Measurements from ENCODE around the gene UNC13A. TPM values are rescaled to one million over a fixed set of nuclear protein-coding genes. Genes with fewer than 3 reads are reported as not detected.
A peak's percentile ranks its signal among the peaks of the same experiment; 100 is the strongest.

UNC13A gene
- total and polyA plus RNA-seq, 2 donors (not counting 3 experiments of a cell fraction or from before 2014, with no cell fraction given), result 0.04 to 0.09 TPM

DNA sequence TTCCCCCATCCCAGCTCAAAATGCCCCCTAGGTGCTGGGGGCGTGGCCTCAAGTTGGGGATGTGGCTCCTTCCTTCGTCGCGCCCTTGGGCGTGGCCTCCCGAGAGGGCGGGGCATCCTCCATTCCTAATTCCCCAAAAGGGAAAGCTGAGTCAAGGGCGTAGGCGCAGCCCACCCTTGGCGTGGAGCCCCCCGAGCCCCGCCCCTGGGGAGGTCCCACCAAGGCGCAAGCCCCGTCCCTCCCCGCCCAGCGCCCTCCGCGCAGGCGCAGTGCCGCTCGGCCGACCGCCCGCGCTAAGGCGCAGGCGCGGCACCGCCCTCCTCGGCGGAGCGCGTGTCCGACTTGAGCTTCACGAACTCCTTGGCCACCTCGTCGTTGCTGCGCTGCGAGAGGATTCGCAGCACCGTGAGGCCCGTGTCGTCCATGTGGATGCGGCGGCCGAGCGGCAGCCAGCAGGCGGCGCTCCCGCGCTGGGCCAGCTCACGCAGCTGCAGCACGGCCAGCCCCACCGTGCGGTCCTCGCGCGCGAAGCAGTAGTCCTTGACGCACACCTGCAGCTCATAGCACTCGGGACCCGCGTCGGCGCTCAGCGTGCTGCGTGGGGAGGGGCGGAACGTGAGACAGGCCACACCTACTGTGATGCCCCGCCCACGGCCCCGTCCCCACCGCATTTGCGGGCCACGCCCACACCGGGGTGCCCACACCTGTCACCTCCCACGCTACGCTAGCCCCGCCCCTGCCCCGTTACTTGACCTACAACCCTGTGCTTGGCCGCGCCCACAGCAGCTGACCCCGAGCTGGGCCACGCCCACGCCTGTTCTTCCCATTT, 82.2 kb downstream of the UNC13A start:
- CTCF ChIA-PET, result interaction anchor here (0.7 to 1.6 kb wide), 11 partner anchors 11 to 554 kb away, joined by 3 to 16 read pairs (median 4); no protein-coding TSS in a partner anchor
- intact Hi-C loops (cut with micrococcal nuclease), result loop anchor here (2.0 kb wide), 1 partner anchor 161 kb away; no protein-coding TSS in a partner anchor
- H3K4me3 ChIP-seq (replicated peaks in 1 of 3; ENCODE audit: insufficient read depth in 1 of 3, low read depth in 1 of 3, low read length in 3 of 3), result peak overlapping the region in 1 of 3 experiments; percentile 0
- POLR2A ChIA-PET, result no interaction called here
- peak overlapping the region; percentile 32 for H3K4me2 ChIP-seq (ENCODE audit: insufficient read depth, low read length)
- H3K36me3 ChIP-seq (ENCODE audit: control insufficient read depth in 2 of 2, extremely low read depth in 1 of 2, insufficient read depth in 2 of 2, low read length in 2 of 2), result no peaks in the 10 kb centered on the region
- no peak overlapping the region for H3K27ac ChIP-seq (ENCODE audit: insufficient read depth, low read depth, low read length)
- dilution Hi-C loops (cut with MboI; ENCODE audit: extremely low pct_ligation_motif_present, low sequenced_read_pairs), result no loop called here
- peak; percentile 77 for DNase-seq (ENCODE audit: low read depth, low spot score)
- peaks cover 2 to 3% of the 10 kb centered on the region in 2 experiments for H3K27me3 ChIP-seq (ENCODE audit: control insufficient read depth in 2 of 2, insufficient read depth in 2 of 2, low read length in 2 of 2)
- H3K9ac ChIP-seq (replicated peaks; ENCODE audit: extremely low read depth, insufficient read depth, low read length), result no peak overlapping the region
- no peaks in the 10 kb centered on the region for H3K9me3 ChIP-seq (replicated peaks; ENCODE audit: control insufficient read depth, insufficient read depth, low read length)
- peak; percentile 73 for FAIRE-seq
- no peaks in the 10 kb centered on the region for H4K20me1 ChIP-seq (replicated peaks; ENCODE audit: control insufficient read depth, extremely low read depth, insufficient read depth, low read length)
- H3K9me1 ChIP-seq (replicated peaks; ENCODE audit: control insufficient read depth, extremely low read depth, insufficient read depth, low read length), result no peaks in the 10 kb centered on the region
- H2AFZ ChIP-seq (ENCODE audit: low read depth, low read length), result peak overlapping the region; percentile 97
- no peaks in the 10 kb centered on the region for H3K4me1 ChIP-seq (ENCODE audit: control insufficient read depth, extremely low read depth, insufficient read depth, low read length)
- no peak for TF ChIP-seq POLR2A (IDR thresholded peaks at IDR 0.05; ENCODE audit: low read depth, low read length)
- TF ChIP-seq, protein P1, sequence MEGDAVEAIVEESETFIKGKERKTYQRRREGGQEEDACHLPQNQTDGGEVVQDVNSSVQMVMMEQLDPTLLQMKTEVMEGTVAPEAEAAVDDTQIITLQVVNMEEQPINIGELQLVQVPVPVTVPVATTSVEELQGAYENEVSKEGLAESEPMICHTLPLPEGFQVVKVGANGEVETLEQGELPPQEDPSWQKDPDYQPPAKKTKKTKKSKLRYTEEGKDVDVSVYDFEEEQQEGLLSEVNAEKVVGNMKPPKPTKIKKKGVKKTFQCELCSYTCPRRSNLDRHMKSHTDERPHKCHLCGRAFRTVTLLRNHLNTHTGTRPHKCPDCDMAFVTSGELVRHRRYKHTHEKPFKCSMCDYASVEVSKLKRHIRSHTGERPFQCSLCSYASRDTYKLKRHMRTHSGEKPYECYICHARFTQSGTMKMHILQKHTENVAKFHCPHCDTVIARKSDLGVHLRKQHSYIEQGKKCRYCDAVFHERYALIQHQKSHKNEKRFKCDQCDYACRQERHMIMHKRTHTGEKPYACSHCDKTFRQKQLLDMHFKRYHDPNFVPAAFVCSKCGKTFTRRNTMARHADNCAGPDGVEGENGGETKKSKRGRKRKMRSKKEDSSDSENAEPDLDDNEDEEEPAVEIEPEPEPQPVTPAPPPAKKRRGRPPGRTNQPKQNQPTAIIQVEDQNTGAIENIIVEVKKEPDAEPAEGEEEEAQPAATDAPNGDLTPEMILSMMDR (IDR thresholded peaks at IDR 0.05; ENCODE audit: extremely low read depth in 1 of 2, insufficient read depth in 1 of 2, low read depth in 1 of 2, low read length in 2 of 2), result peak; percentile 70
- TF ChIP-seq, protein P2, sequence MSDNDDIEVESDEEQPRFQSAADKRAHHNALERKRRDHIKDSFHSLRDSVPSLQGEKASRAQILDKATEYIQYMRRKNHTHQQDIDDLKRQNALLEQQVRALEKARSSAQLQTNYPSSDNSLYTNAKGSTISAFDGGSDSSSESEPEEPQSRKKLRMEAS (IDR thresholded peaks at IDR 0.05; ENCODE audit: insufficient read depth, insufficient read length), result peak; percentile 73
- TF ChIP-seq POLR2AphosphoS5 (IDR thresholded peaks at IDR 0.05; ENCODE audit: insufficient read depth, low read depth, low read length), result peak; percentile 36
- TF ChIP-seq JUN (IDR thresholded peaks at IDR 0.05; ENCODE audit: borderline replicate concordance, insufficient read depth, insufficient read length, low read depth), result no peak
- no TSS peak for BruUV-seq (replicated peaks)
- H3K79me2 ChIP-seq (ENCODE audit: control insufficient read depth, insufficient read depth, low read length), result no peaks in the 10 kb centered on the region

Measured in endothelial cell of umbilical vein (primary cell).